BLaER1 treated with 17β-estradiol and CSF1 and Interleukin-3, amounts not matched to agents 10 nM and 100 nM (cell line): Measurements from ENCODE around the gene PCED1B.
"Not testable (repeated sequence)": the region's sequence is repeated elsewhere in the genome, so short reads cannot be mapped to it uniquely, and the experiment has no call there.

Source experiments
- H3K27ac ChIP-seq, 11 experiments: shearing (Covaris generic); formaldehyde crosslinking; 2 replicates each; pipeline ENCODE4 v1.8.1; 2022
- H3K27me3 ChIP-seq, 11 experiments: shearing (Covaris generic); formaldehyde crosslinking; 2 replicates each; pipeline ENCODE4 v1.8.1; 2022
- H3K36me3 ChIP-seq, 11 experiments: shearing (Covaris generic); formaldehyde crosslinking; 2 replicates each; pipeline ENCODE4 v1.8.1; 2022
- H3K4me1 ChIP-seq, 10 experiments: shearing (Covaris generic); formaldehyde crosslinking; 2 replicates each; pipeline ENCODE4 v1.8.1; 2022
- H3K4me2 ChIP-seq, 11 experiments: shearing (Covaris generic); formaldehyde crosslinking; 2 replicates each; pipeline ENCODE4 v1.8.1; 2022
- H3K4me3 ChIP-seq, 10 experiments: shearing (Covaris generic); formaldehyde crosslinking; 2 replicates each; pipeline ENCODE4 v1.8.1; 2022
- H3K9ac ChIP-seq, 11 experiments: shearing (Covaris generic); formaldehyde crosslinking; 2 replicates each; pipeline ENCODE4 v1.8.1; 2022
- H3K9me3 ChIP-seq, 11 experiments: shearing (Covaris generic); formaldehyde crosslinking; replicated peaks in 1 of 11; 2 replicates each; pipeline ENCODE4 v1.8.1; 2022
- H4K20me1 ChIP-seq, 11 experiments: shearing (Covaris generic); formaldehyde crosslinking; 2 replicates each; pipeline ENCODE4 v1.8.1; 2022
- Cebpa-rat ChIP-seq, 11 experiments: shearing (Covaris generic); IDR thresholded peaks; 2 replicates each; pipeline ENCODE4 v1.8.1; 2022

The PCED1B gene

DNA sequence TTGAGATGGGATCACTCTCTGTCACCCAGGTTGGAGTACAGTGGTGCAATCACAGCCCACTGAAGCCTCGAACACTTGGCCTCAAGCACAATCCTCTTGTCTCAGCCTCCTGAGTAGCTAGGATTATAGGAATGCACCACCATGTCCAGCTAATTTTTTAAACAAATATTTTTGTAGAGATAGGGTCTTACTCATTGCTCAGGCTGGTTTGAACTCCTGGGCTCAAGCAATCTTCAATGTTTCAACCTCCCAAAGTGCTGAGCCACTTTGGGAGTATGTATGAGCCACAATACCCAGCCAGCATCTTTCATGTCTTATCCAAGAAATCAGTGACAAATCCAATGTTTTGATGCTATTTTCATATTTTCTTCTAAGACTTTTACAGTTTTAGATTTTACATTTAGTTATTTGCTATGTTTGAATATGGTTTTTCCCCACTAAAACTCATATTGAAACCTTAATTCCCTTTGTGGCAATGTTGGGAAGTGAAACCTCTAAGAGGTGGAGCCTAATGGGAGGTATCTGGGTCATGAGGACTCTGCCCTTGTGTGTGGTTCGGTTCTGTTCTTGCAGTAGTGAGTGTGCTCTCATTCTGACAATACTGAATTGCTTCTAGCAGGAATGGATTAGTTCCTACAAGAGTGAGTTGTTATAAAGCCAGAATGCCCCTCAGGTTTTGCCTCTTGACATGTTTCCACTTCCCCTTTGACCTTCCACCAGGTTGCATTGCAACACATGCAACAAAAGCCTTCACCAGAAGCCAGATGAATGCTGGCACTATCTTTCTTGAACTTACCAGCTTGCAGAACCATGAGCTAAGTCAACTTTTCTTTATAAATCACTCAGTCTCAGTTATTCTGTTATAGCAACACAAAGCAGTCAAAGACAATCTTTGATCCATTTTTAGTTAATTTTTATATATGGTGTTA lies 81.2 kb downstream of the PCED1B start:
- Histone ChIP-seq H3K4me2 (peak overlapping the region in 2 of 11 experiments; percentile 7 to 15; a peak in 2 of 22 replicates), H3K36me3 (peaks cover 0 to 6% (median 0%) of the 10 kb centered on the region in 11 experiments; a peak in 3 of 22 replicates), H3K27ac (no peak overlapping the region), H4K20me1 (no peaks in the 10 kb centered on the region), H3K27me3 (no peaks in the 10 kb centered on the region), H3K9me3 (peaks cover 0 to 21% (median 16%) of the 10 kb centered on the region in 11 experiments; a peak in 16 of 22 replicates), H3K4me1 (peaks cover 0 to 17% (median 0%) of the 10 kb centered on the region in 10 experiments; a peak in 6 of 20 replicates), H3K9ac (no peak overlapping the region), H3K4me3 (no peak overlapping the region)
- TF ChIP-seq Cebpa-rat (IDR thresholded peaks at IDR 0.05), result no peak

DNA sequence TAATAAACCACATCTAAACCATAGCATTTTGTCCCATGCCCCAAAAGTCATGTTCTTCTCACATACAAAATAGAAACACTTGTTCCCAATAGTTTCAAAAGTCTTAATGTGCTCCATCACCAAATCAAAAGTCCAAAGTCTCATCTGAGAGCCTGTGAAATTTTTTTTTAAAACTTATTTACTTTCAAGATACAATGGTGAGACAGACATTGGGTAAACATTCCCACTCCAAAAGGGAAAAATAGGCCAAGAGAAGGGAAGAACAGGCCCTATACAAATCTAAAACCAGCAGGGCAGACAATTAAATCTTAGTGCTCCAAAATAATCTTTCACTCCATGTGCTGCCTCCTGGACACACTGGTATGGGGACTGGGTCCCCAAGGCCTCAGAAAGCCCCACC lies 84.7 kb downstream of the PCED1B start:
- Histone ChIP-seq H3K9me3 (peaks cover 0 to 19% (median 14%) of the 10 kb centered on the region in 11 experiments; a peak in 16 of 22 replicates), H3K27ac (no peak overlapping the region), H3K4me1 (peaks cover 0 to 9% (median 0%) of the 10 kb centered on the region in 10 experiments; a peak in 4 of 20 replicates), H3K4me2 (no peak overlapping the region), H3K9ac (no peak overlapping the region), H4K20me1 (no peaks in the 10 kb centered on the region), H3K36me3 (peaks cover 0 to 6% (median 0%) of the 10 kb centered on the region in 11 experiments; a peak in 3 of 22 replicates), H3K4me3 (no peak overlapping the region), H3K27me3 (no peaks in the 10 kb centered on the region)
- TF ChIP-seq Cebpa-rat (IDR thresholded peaks at IDR 0.05), result no peak

GRCh38 chr12:47164724-47165439 lies 85.5 kb downstream of the PCED1B start:
- no peak for TF ChIP-seq Cebpa-rat (IDR thresholded peaks at IDR 0.05)
- Histone ChIP-seq H4K20me1 (no peaks in the 10 kb centered on the region), H3K4me2 (no peak overlapping the region), H3K4me3 (no peak overlapping the region), H3K36me3 (peaks cover 0 to 6% (median 0%) of the 10 kb centered on the region in 11 experiments; a peak in 3 of 22 replicates), H3K4me1 (peaks cover 0 to 9% (median 0%) of the 10 kb centered on the region in 10 experiments; a peak in 4 of 20 replicates), H3K27ac (no peak overlapping the region), H3K9me3 (peaks cover 0 to 12% (median 9%) of the 10 kb centered on the region in 11 experiments; a peak in 15 of 22 replicates), H3K27me3 (no peaks in the 10 kb centered on the region), H3K9ac (no peak overlapping the region)

DNA sequence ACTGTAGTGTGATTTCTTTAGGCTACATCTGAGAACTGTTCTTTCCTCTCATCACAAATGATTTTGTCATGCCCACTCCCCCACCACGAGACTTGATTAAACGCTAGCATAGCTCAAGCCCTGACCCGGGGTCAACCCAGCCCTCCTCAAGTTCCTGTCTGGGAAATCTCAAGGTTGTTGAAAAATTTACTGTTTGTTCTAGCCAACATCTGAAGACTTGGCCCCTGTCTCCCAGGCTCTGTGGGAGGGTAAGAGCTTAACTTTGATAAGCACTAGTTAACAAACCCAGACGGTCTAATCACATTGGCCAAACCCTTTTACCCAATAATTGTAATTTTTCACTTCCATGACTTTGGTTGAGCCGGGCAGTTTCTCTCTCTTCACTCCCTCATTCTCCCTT lies 86.5 kb downstream of the PCED1B start:
- no peak overlapping the region for H3K4me2 ChIP-seq
- no peak overlapping the region for H3K4me3 ChIP-seq
- H3K27ac ChIP-seq, result no peak overlapping the region
- no peaks in the 10 kb centered on the region for H3K27me3 ChIP-seq
- peaks cover 0 to 6% (median 0%) of the 10 kb centered on the region in 11 experiments; a peak in 3 of 22 replicates for H3K36me3 ChIP-seq
- TF ChIP-seq Cebpa-rat (IDR thresholded peaks at IDR 0.05), result no peak
- H3K9me3 ChIP-seq, result peaks cover 8 to 17% (median 12%) of the 10 kb centered on the region in 11 experiments
- peaks cover 0 to 1% (median 0%) of the 10 kb centered on the region in 10 experiments; a peak in 3 of 20 replicates for H3K4me1 ChIP-seq
- H3K9ac ChIP-seq, result no peak overlapping the region
- H4K20me1 ChIP-seq, result no peaks in the 10 kb centered on the region

- TF ChIP-seq Cebpa-rat (IDR thresholded peaks at IDR 0.05), result no peak
- H3K27ac ChIP-seq, result no peak overlapping the region
- H3K4me2 ChIP-seq, result no peak overlapping the region
- 0 out of 20 replicates have a peak, but pooled peaks cover 0 to under 1% (median 0%) of the 10 kb centered on the region in 10 experiments for H3K4me1 ChIP-seq
- peaks cover 0 to 6% (median 0%) of the 10 kb centered on the region in 11 experiments; a peak in 3 of 22 replicates for H3K36me3 ChIP-seq
- H3K9me3 ChIP-seq, result peaks cover 12 to 21% (median 17%) of the 10 kb centered on the region in 11 experiments
- H3K9ac ChIP-seq, result no peak overlapping the region
- H4K20me1 ChIP-seq, result no peaks in the 10 kb centered on the region
- no peak overlapping the region for H3K4me3 ChIP-seq
- no peaks in the 10 kb centered on the region for H3K27me3 ChIP-seq
Measured at GRCh38 chr12:47166365-47166764, 86.9 kb downstream of the PCED1B start.

GRCh38 chr12:47170281-47170680 lies 90.9 kb downstream of the PCED1B start:
- Histone ChIP-seq H3K9me3 (peaks cover 29 to 42% (median 33%) of the 10 kb centered on the region in 11 experiments), H3K4me1 (peaks cover 0 to 16% (median 0%) of the 10 kb centered on the region in 10 experiments; a peak in 4 of 20 replicates), H3K36me3 (peaks cover 0 to 14% (median 0%) of the 10 kb centered on the region in 11 experiments; a peak in 3 of 22 replicates)
- not testable (repeated sequence) for H3K27ac ChIP-seq, H3K27me3 ChIP-seq, H3K9ac ChIP-seq, H3K4me3 ChIP-seq, H4K20me1 ChIP-seq, H3K4me2 ChIP-seq

DNA sequence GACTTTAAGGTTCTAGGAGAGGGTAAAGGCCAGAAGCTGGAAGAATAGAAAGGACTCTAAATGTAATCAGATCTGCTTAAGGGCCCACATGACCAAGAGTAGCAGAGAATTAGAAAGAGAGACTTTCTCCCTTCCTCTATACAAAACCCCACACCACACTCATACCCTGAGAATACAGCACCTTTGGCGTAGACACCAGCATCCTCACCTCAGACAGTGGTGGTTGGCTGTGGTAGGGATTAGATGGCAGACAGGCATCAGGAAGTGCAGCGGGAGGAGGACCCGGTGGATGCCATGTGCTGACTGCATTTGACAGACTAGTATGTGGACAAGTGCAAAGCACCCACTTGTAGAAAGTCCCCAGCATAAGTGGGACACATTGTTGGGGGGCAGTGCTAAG lies 98.6 kb downstream of the PCED1B start:
- no peak for TF ChIP-seq Cebpa-rat (IDR thresholded peaks at IDR 0.05)
- no peak overlapping the region for H3K4me2 ChIP-seq
- H3K27me3 ChIP-seq, result no peaks in the 10 kb centered on the region
- no peak overlapping the region for H3K27ac ChIP-seq
- H3K4me3 ChIP-seq, result no peak overlapping the region
- H3K4me1 ChIP-seq, result no peaks in the 10 kb centered on the region
- H3K36me3 ChIP-seq, result peaks cover 0 to 11% (median 0%) of the 10 kb centered on the region in 11 experiments; a peak in 3 of 22 replicates
- H3K9me3 ChIP-seq, result peaks cover 0 to 13% (median 5%) of the 10 kb centered on the region in 11 experiments; a peak in 15 of 22 replicates
- no peak overlapping the region for H3K9ac ChIP-seq
- no peaks in the 10 kb centered on the region for H4K20me1 ChIP-seq

GRCh38 chr12:47182164-47182938 lies 102.9 kb downstream of the PCED1B start:
- H3K4me1 ChIP-seq, H3K27ac ChIP-seq, H3K36me3 ChIP-seq, H3K9me3 ChIP-seq, H3K4me2 ChIP-seq, H3K4me3 ChIP-seq, H4K20me1 ChIP-seq, H3K27me3 ChIP-seq, H3K9ac ChIP-seq: not testable (repeated sequence)
